Measurements from ENCODE around the gene HERC4.
A peak's percentile ranks its signal among the peaks of the same experiment; 100 is the strongest.

HERC4 gene

DNA sequence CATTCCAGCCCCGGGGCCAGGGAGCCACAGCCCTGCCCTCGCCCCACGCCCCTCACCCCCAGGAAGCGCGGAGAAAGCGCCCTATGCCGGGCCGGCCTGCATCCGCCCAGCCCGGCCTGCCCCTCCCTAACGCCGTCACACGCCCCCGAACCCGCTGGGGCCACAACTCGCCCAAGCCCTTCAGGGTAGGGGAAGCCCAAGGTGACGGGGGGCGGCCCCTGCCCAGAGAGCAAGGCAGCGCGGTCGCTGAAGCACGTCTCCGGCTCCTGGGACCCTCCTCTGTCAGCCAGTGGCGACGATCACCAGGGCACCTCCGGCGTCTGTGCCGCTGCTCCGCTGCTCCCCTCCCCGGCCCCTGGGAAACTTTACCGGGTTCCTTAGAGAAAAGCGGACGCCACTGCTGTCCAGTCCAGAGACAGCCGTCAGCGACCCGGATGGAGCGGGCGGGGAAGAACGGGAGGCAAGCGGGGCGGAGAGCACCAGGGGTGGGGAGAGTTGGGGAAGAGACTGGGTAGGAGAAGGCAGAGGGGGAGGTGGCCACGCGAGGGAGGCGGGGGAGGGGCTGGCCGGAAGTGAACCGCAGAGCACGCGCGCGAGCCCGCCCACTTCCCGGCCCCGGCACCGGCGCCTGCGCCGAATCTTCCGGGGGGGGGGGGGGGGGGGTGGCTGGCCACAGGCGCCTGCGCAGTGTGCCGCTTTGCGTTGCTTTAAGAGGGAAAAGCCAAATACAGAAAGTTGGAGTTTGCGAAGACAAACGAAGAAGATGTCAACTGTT lies at the start of gene HERC4:
HERC4 (minus strand) TSS at position 509 of the 775 bp plus-strand sequence. CDS start 2,175 bp downstream, outside the sequence.
- DNase-seq (ENCODE audit: low read depth) = peak; percentile 77

DNA sequence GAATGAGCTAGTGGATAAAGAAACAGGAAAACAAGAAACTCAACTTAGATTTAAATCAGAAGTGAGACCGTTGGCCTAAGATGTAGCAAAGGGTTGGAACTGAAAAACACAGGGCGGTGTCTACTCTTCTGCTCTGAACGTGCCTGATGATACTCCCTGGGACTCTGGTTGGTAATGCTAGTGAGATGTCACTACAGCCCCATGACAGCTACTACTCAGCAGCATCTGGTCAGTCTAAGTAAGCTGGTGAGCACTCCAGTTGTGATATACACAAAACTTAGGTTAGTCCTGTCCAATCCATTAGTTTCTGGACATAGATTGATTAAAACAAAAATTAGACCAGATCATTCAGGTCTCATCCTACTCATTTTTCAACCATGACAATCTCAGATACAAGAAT lies 49.6 kb upstream of the HERC4 start:
- DNase-seq (ENCODE audit: low read depth) = no peak

- DNase-seq (ENCODE audit: low read depth) = no peak
Measured at GRCh38 chr10:68121852-68122251, 46.8 kb upstream of the HERC4 start.

DNA sequence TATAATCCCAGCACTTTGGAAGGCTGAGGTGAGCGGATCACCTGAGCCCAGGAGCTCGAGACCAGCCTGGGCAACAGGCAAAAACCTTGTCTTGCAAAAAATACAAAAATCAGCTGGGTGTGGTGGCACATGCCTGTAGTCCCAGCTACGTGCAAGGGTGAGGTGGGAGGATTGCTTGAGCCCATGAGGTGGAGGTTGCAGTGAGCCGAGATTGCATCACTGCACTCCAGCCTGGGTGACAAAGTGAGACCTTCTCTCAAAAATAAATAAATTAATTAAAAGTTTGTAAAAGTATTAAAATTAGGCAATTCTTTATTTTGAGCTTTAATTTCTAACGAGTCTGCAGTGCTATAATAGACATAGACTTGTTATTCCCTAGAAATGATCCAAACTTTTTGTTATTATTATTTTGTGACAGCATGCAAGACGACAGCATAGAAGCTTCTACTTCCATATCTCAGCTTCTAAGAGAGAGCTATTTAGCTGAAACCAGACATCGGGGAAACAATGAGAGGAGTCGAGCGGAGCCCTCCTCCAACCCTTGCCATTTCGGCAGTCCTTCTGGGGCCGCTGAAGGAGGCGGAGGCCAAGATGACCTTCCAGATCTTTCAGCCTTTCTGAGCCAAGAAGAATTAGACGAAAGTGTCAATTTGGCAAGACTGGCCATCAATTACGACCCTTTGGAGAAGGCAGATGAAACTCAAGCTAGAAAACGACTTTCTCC lies 46.1 kb upstream of the HERC4 start:
- DNase-seq (ENCODE audit: low read depth) = no peak

- no peak for DNase-seq (ENCODE audit: low read depth)
Measured at GRCh38 chr10:68118657-68119056, 43.6 kb upstream of the HERC4 start.

DNA sequence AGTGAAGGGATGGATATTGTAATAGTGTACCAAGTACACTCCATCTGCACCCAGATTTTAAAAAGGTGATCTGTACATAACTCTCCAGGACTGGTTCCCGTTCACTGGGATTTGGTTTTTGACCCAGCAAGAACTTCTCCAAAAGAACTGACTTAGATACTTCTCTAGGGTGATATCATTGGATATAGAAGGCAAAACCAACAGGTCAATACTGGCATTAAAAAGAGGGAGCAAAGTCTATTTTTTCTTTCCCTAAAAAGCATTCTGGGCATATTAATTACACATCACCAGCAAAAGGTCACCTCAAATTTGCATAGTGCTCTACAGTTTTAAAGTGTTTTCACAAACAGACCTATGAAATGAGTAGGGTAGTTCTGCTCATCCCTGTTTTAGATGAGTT lies 37.8 kb upstream of the HERC4 start:
- DNase-seq (ENCODE audit: low read depth) = no peak

GRCh38 chr10:68111584-68111983 lies 36.5 kb upstream of the HERC4 start:
- DNase-seq (ENCODE audit: low read depth) = no peak

DNA sequence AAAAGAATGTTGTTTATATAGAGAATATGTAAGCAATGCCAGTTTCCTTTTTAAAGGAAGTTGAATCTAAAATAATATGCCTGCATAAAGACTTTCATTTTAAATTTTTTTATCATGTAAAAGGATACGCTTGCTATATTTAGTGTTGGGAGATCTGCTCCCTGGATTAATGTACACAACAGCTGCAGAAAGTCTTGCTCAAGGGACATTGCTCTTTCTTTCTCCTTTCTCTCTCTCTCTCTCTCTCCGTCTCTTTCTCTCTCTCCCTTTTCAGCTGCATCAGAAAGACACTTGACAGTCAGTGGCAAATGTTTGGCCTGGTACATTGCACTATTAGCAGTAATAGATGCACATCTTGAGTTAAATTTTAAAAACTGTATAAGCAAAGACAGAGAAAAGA lies 34.9 kb upstream of the HERC4 start:
- no peak for DNase-seq (ENCODE audit: low read depth)

- no peak for DNase-seq (ENCODE audit: low read depth)
Measured at GRCh38 chr10:68109331-68109730, 34.2 kb upstream of the HERC4 start, which contains the start of gene MYPN. MYPN (plus strand) TSS chr10:68109488; CDS start chr10:68121439, 11,951 bp downstream.

GRCh38 chr10:68108653-68109052 lies 33.6 kb upstream of the HERC4 start:
- no peak for DNase-seq (ENCODE audit: low read depth)

DNA sequence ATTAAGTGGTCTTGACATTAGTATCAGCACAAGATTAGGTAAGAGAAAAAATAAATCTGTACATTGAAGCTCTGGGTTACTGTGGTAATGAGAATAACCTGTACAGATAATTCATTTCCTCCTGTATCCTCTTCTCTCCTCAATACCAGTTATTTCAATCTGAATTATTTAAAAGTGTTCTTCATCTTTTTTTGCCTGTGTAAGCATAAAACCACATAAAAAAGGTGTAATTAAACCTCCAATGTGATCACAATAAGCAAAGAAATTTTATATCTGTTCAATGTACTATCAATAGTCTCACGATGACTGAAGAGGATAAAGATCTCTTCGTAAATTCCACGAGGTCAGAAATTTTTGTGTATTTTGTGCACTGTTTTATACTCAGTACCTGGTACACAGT lies 33.0 kb upstream of the HERC4 start:
- no peak for DNase-seq (ENCODE audit: low read depth)

- DNase-seq (ENCODE audit: low read depth) = no peak
Measured at GRCh38 chr10:68107651-68108050, 32.6 kb upstream of the HERC4 start.

- DNase-seq (ENCODE audit: low read depth) = no peak
Measured at GRCh38 chr10:68106656-68107055, 31.6 kb upstream of the HERC4 start.

DNA sequence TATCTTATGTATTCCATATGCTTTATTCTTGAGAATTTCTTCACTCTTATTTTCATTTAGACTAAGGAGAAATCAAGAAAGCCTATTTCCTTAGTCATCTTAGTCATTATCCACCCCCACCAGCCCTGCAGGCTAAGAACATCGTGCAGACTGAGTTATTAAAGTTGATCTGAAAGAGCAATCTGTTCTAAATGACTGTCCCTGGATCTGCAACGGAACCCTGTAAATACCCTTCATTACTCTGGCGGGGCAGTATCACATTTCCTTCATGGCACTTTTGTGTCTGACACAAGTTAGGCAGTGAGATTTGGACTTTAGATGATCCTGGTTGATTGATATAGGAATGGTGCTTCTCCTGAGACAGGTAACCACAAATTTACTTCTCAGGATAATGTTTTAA lies 30.7 kb upstream of the HERC4 start:
- DNase-seq (ENCODE audit: low read depth) = no peak

DNA sequence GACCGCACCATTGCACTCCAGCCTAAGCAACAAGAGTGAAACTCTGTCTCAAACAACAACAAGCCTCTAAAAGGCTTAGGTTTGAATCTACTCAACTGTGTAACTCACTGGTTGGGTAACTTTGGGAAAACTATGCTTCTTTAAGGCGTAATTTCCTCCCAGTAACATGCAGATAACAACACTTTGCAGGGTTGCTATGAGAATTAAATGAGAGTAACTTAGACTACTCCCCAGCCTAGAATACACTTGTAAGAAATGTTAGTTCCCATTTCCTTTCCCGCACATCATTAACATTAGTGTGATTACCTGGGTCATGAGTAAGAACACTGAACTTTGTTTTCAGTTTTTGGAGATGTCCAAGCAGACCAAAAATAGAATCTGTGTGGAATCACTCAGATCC lies 28.8 kb upstream of the HERC4 start:
- no peak for DNase-seq (ENCODE audit: low read depth)

GRCh38 chr10:68103261-68103878 lies 28.3 kb upstream of the HERC4 start:
- no peak for DNase-seq (ENCODE audit: low read depth)

- no peak for DNase-seq (ENCODE audit: low read depth)
Measured at GRCh38 chr10:68101066-68101465, 26.0 kb upstream of the HERC4 start.

- no peak for DNase-seq (ENCODE audit: low read depth)
Measured at GRCh38 chr10:68099736-68100135, 24.7 kb upstream of the HERC4 start.

GRCh38 chr10:68096913-68097516 lies 21.9 kb upstream of the HERC4 start:
- no peak for DNase-seq (ENCODE audit: low read depth)

- DNase-seq (ENCODE audit: low read depth) = no peak
Measured at GRCh38 chr10:68095153-68095552, 20.1 kb upstream of the HERC4 start.

- DNase-seq (ENCODE audit: low read depth) = no peak
Measured at GRCh38 chr10:68092512-68092911, 17.4 kb upstream of the HERC4 start.

- DNase-seq (ENCODE audit: low read depth) = no peak
Measured at GRCh38 chr10:68090586-68090985, 15.5 kb upstream of the HERC4 start.

DNA sequence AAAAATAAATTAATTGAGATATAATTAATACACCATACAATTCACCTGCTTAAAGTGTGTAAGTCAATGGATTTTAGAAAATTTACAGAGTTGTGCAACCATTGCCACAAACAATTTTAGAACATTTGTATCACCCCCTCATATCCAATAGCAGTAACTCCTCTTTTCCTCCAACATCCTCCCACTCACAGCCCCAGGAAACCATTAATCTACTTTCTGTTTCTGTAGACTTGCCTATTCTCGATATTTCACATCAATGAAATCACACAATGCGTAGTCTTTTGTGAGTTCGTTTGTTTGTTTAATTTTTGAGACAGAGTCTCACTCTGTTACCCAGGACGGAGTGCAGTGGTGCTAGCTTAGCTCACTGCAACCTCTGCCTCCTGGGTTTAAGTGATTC lies 13.7 kb upstream of the HERC4 start:
- DNase-seq (ENCODE audit: low read depth) = no peak

All from stimulated activated CD8-positive, alpha-beta memory T cell treated with anti-CD3 and anti-CD28 coated beads, Interleukin-15, amount 100 ng/mL, for 24 hours (primary cell).